ENCODE results near the gene FBXL17.

- TF ChIP-seq POLR2A (IDR thresholded peaks at IDR 0.05), result no peak
- no peak for TF ChIP-seq CTCF (IDR thresholded peaks at IDR 0.05)
Measured at GRCh38 chr5:108280960-108281569, 100.8 kb downstream of the FBXL17 start.

Data from Peyer's patch (tissue), 4 donors.